Epithelial cell of prostate (primary cell): Measurements from ENCODE around the gene CLEC2A.
"Not testable (repeated sequence)": the region's sequence is repeated elsewhere in the genome, so short reads cannot be mapped to it uniquely, and the experiment has no call there.

Source experiments
- DNase-seq: peaks from one replicate; pipeline ENCODE4 v3.0.0-alpha.2; 2011; ENCODE audit warnings: low read depth, low spot score
- H3K27ac ChIP-seq: fragments of 450-650 bp; 2 replicates; pipeline ENCODE4 v1.5.1; 2017; ENCODE audit warnings: mild to moderate bottlenecking

Gene CLEC2A

DNA sequence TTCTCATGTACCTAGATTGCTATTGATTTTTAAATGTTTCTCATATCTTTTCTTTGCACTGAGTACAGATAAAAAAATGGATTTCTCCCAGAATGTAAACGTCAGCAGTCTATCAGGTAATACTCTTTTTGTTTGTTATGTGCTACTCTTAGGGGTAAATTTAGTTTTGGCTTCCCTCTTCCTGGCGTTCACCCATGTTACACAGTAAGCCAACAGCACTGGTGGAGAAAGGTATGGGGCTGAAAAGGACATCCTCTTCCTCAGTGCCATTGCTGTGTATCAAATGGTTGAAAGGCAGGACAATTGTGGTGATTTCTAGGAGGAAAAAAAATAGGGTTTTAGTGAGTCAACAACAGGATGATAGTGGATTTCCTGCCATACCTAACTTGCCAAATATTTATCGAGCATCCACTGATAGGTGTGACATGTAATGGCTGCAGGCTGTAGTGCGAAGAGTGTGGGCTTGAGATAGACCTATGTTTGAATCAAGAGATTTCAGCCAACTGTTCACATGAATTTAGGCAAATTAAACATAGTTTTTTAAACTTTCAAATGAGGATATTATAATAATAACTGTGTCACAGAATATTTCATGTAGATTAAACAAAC, 43.4 kb downstream of the CLEC2A start:
- no peak for DNase-seq

DNA sequence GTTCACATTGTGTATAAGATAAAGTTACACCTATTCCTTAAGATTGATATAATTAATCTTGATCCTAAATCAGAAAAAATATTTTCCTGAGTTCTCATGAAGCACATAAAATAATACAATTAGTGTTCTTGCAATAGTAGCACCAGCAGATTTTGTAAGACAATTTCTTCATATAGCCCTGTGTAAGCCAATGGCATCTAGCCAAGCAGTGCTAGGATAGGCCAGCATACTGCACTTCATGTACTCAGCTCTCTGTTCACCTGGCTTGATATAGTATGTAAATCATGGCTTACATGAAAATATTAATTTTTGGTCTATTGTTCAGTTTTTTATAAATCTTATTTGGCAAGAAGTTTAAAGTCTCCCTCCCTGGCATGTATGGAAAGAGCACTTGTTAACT, 49.0 kb downstream of the CLEC2A start:
- peak overlapping the region; percentile 8 for H3K27ac ChIP-seq
- no peak for DNase-seq

More for the DNA sequence above, 43.4 kb downstream of the CLEC2A start:
- no peak overlapping the region for H3K27ac ChIP-seq

DNA sequence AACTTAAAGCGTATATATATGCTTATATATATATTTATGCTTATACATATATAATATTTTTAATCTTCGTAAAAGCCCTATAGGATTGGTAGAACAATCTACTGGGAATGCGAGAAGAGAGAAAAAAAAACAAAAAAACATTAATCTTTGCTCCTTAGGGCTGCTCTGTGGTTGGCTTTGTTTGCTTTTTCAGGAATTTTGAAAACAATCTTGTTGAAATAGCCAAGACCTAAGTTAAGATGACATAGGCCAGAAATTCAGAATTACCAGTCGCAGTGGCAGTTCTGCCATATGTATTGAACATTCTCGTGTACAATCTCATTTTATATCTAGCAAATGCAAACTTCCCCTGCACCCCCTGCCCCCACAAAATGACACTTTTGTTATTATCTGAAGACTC, 50.2 kb downstream of the CLEC2A start:
- no peak for DNase-seq
- H3K27ac ChIP-seq: no peak overlapping the region

DNA sequence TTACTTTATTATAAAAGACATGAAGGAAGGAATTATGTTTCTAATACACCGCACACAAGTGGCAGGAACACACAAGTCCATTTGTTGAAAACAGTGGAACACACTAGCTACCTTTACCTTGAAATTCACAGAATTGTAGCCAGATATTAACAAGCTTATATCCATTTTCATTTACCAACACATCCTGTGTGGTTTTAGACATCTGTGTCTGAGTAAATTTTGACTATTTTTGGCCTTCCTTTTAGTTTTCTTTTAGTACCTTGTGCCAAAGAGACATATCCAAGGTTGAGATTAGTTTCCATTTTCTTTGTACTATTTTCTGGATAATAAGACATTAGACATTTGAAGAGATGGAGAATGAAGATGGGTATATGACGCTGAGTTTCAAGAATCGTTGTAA, 50.9 kb downstream of the CLEC2A start, which contains the start of gene KLRF2:
Gene KLRF2, plus strand, starts transcription at position 244 of the 400 bp plus-strand sequence. Its CDS starts 107 bp downstream, at position 351.
- no peak for DNase-seq
- no peak within 1 kb of the TSS for H3K27ac ChIP-seq

DNA sequence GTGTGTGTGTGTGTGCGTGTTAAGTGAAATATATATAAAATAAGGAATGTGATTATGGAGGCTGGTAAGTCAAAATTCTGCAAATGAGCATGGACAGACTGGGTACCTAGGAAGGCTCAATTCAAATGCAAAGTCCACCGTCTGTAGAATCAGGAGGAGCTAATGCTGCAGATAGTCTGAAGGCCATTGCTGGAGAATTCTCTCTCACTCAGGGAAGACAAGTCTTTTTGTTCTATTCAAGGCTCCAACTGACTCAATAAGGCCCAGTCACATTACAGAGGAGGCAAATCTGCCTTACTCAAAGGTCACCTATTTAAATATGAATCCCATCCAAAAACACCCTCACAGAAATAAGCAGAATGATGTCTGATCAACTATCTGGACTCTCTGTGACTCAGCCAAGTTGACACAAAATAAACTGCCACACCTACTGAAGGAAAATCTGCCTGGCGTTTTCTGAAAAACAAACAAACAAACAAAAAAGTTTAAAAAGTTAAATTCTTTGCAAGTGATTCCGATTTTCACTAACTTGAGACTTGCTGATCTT, 51.6 kb downstream of the CLEC2A start:
- H3K27ac ChIP-seq: no peak overlapping the region
- DNase-seq: no peak

DNA sequence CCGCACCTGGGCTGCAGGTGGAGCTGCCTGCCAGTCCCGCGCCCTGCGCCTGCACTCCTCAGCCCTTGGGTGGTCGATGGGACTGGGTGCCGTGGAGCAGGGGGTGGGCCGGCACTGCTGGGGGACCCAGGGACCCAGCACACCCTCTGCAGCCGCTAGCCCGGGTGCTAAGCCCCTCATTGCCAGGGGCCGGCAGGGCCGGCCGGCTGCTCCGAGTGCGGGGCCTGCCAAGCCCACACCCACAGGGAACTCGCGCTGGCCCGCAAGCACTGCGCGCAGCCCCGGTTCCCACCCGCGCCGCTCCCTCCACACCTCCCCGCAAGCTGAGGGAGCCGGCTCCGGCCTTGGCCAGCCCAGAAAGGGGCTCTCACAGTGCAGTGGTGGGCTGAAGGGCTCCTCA, 56.0 kb downstream of the CLEC2A start:
- H3K27ac ChIP-seq: not testable (repeated sequence)

DNA sequence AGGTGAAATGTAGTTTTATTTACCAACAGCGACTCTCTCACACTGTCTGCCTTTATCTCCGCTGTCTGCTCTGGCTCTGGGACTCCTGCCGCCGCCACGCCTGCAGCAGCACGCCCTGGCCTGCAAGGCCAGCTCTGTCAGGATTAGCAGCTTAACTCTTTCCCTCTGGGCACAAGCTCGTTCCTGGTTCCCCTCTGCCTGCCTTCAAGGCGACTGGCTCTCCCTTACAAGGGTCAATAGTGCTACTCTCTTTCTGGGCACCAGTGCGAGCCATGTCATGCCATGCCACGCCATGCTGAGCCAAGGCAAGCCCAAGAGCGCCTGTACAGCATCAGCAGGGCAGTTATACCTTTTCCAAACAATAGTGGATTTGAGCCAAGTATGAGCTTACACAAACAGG, 59.4 kb downstream of the CLEC2A start:
- H3K27ac ChIP-seq: peak overlapping the region; percentile 68
- DNase-seq: peak; percentile 73

More for the DNA sequence above, 56.0 kb downstream of the CLEC2A start:
- DNase-seq: not testable (repeated sequence)

DNA sequence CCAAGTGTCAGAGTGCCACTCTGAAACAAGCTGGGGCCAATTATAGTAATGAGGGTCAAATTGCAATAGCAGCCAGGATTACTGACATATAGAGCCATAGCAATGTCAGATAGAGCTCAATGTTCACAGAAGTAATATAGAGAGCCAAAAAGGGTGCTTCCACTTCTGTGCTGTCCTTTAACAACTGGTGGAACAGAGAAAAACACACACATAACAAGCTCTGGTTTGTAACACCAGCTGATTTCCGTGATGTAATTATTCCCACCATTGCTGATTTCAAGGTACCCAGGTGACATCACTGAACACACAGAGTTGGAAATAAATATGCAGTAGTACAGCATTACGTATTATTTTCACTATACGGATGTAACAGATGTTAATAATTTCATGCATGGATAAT, 60.0 kb downstream of the CLEC2A start:
- no peak for DNase-seq
- H3K27ac ChIP-seq: peak overlapping the region; percentile 68

DNA sequence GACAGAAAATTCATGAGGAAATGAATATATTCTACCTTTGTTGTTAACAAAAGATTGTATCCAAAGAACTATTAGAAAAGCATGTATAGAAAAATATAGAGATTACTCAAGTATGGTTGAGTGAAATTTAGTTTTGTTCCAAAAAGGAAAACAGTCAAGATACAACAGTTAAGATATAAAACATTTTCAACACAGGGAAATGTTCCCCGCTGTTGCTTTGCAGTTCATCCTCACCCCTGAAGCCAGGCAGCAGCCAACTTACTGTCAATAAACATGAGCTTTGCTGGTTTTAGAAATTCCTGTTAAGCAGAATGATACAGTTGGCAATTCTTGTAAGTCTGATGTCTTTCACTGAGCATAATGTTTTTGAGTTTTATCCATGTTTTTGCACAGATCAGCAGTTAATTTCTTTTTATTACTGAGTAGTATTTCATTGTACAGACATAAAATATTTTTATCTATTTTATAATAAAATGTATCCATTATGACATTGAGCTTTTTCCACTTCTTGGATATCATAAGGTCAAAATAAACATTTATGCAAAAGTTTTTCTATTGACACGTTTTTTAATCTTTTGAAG, 61.8 kb downstream of the CLEC2A start:
- peak overlapping the region; percentile 88 for H3K27ac ChIP-seq

DNA sequence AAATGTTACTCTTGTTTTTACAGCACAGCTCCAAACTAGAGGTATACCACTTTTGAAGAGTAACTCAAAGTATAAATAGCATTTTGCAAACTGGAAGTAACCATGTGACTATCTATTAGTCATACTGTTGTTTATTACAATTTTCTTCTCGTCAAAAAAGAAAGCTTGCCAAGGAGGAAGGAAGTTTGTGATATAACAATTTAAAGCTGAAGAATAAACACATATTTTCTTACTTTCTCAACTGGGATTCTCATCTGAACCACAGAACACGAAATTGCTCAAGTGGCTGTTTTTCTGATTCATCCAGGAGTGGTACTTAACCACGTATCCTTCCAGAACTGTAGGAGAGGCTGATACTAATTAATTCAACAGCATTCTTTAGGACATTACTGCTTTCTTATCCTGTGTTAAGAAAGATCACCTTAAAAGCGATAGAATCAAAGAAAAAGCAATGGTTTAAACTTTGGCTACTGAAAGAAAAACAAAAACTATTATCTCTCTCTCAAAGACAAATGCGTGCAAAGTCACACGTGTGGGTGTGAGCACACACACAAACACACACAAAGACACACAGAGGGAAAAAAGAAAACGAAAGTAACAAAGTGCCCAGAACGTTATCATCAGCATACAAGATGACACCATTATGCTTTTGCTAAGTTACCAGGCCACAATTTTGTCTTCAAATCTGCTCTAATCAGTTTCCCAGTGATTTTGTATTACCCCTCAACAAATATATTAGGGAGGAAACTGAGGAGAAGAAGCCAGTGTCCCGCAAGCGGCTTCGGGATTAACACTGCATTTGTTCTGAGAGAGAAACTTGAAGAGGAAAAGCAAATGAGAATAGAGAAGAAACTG, 62.6 kb downstream of the CLEC2A start, which contains the start of gene CLEC2B:
Gene CLEC2B, minus strand, starts transcription at position 48 of the 855 bp plus-strand sequence.
- H3K27ac ChIP-seq: peak within 1 kb of the TSS; percentile 88
- DNase-seq: peak; percentile 86

More for the DNA sequence above, 61.8 kb downstream of the CLEC2A start:
- no peak for DNase-seq

DNA sequence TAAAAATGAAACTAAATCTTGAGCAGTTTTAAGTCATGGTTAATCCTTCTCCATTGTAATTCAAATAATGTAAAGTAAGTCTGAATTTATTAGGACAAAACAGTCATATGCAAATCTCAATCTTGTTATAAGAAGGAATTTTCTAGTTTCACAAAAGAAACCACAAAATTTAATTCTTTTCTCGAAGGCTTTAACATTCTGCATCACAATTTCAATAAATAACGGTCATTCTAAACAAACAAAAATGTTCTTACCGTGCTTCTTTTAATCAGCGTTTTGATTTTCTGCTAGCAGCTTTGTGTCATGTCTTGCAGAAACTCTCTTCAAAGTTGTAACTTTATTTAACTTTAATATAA, 63.2 kb downstream of the CLEC2A start:
- no peak for DNase-seq
- H3K27ac ChIP-seq: peak overlapping the region; percentile 88

DNA sequence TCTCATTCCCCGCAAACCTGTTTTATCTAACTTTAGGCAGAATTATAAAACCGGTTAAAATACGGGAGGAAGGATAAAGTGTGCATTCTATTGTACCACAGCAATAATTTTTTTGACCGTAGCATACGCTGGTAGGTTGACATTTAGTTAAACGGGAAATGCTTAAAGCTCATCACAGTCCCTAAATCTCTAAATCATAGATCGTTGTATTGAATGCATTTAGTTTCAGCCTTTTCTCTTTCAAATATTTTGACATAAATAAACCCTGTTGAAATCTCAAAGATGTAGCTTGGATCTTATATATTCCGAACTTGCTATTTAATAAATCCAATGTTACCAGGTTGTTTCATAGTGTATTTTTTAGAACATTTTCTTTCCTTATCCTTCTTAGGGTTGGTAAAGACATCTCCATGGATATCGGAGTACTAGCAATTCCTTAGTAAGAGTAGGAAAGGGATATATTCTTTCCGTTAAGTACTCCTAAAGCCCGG, 63.8 kb downstream of the CLEC2A start:
- no peak for DNase-seq
- peak overlapping the region; percentile 88 for H3K27ac ChIP-seq

DNA sequence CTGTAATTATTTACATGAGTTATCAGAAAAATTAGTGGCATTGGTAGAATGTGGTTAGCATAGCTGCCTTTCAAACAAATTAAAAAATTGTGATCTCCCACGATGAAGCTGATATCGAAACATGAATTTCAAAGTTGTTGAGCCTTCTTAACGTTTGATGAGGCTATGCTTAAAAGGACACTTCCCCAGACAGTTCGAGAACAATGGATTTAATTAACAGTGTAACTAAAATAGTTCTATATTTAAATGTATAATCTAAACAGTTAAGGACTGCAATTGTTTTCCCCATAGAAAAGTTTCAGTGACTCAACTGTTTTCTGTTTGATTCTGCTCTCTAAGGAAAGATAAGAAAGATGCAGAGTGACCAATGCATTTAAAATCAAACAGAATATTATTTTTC, 64.6 kb downstream of the CLEC2A start:
- H3K27ac ChIP-seq: no peak overlapping the region
- DNase-seq: no peak

DNA sequence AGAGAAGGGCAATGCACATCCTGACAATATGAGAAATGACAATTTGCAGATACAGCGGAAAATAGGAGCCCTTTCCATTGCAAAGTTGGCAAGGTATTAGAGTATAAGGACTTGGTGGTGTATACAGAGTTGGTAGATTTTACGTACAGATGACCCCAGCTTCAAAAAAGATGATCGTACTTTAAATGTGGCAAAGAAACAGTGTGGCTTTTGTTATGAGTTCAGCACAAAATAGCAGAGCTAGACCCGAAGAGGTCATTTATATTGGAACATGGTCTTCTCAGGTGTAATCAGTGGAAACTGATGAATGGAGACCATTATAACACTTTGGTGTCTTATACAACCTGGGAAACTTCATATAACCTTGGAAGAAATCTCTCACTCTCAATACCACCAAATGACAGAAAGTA, 65.3 kb downstream of the CLEC2A start:
- no peak for DNase-seq
- no peak overlapping the region for H3K27ac ChIP-seq

DNA sequence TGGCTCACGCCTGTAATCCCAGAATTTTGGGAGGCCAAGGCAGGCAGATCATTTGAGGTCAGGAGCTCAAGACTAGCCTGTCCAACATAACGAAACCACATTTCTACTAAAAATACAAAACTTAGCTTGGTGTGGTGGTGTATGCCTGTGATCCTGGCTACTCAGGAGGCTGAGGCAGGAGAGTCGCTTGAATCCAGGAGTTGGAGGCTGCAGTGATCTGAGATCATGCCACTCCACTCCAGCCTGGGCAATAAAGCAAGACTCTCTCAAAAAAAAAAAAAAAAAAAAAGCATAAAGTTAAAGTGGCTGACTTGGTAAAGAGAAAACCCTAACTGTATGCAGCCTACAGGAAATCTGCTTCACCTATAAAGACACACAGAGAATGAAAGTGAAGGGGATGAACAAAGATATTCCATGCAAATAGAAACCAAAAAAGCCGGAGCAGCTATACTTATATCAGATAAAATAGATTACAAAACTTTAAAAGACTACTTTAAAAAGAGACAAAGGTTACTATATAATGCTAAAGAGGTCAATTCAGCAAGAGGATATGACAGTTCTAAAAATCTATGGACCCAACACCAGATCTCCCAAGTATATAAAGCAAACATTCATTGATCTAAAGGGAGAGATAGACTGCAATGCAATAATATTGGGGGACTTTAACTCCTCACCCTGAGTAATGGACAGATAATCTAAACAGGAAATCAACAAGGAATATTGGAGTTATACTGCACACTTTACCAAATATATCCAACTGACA, 67.1 kb downstream of the CLEC2A start:
- no peak for DNase-seq
- no peak overlapping the region for H3K27ac ChIP-seq
